HEK293 (cell line): Measurements from ENCODE around the gene MOB3C.

ENCODE experiments used
- KLF16 ChIP-seq: fragments of 450-650 bp; formaldehyde crosslinking; IDR thresholded peaks from 2 replicates; pipeline ENCODE4 v1.5.1; 2017; ENCODE audit warnings: missing biosample characterization, missing genetic modification characterization
- KLF9 ChIP-seq: fragments of 450-650 bp; formaldehyde crosslinking; IDR thresholded peaks from 2 replicates; pipeline ENCODE4 v1.5.1; 2016; ENCODE audit warnings: missing biosample characterization, missing genetic modification characterization, low read depth
- OVOL3 ChIP-seq: fragments of 450-650 bp; formaldehyde crosslinking; IDR thresholded peaks from 2 replicates; pipeline ENCODE4 v1.5.1; 2016; ENCODE audit warnings: missing biosample characterization, missing genetic modification characterization
- SALL2 ChIP-seq: fragments of 450-650 bp; formaldehyde crosslinking; IDR thresholded peaks from 2 replicates; pipeline ENCODE4 v1.5.0; 2017; ENCODE audit warnings: missing biosample characterization, mild to moderate bottlenecking, missing genetic modification characterization, borderline replicate concordance
- YY1 ChIP-seq: fragments of 450-650 bp; formaldehyde crosslinking; IDR thresholded peaks from 2 replicates; pipeline ENCODE4 v1.5.1; 2018; ENCODE audit warnings: missing biosample characterization, missing genetic modification characterization
- ZBTB17 ChIP-seq: fragments of 450-650 bp; formaldehyde crosslinking; IDR thresholded peaks from 2 replicates; pipeline ENCODE4 v1.5.1; 2016; ENCODE audit warnings: missing biosample characterization, missing genetic modification characterization
- ZNF146 ChIP-seq: fragments of 450-650 bp; formaldehyde crosslinking; IDR thresholded peaks from 2 replicates; pipeline ENCODE4 v1.5.1; 2016; ENCODE audit warnings: missing biosample characterization, missing genetic modification characterization
- ZNF19 ChIP-seq: fragments of 450-650 bp; formaldehyde crosslinking; IDR thresholded peaks from 2 replicates; pipeline ENCODE4; 2016; ENCODE audit warnings: missing biosample characterization, missing genetic modification characterization, low read depth
- ZNF626 ChIP-seq: fragments of 450-650 bp; sonication (Bioruptor Pico); formaldehyde crosslinking; IDR thresholded peaks from 2 replicates; pipeline ENCODE4 v1.5.1; 2018; ENCODE audit warnings: missing biosample characterization, missing genetic modification characterization, inconsistent platforms
- TF ChIP-seq, protein P1 (sequence below): fragments of 450-650 bp; formaldehyde crosslinking; IDR thresholded peaks from 2 replicates; pipeline ENCODE4 v1.5.1; 2016; ENCODE audit warnings: missing biosample characterization, missing genetic modification characterization
- TF ChIP-seq, protein P2 (sequence below): fragments of 450-650 bp; formaldehyde crosslinking; IDR thresholded peaks from 2 replicates; pipeline ENCODE4 v1.5.1; 2016; ENCODE audit warnings: missing biosample characterization, missing genetic modification characterization, borderline replicate concordance

DNA sequence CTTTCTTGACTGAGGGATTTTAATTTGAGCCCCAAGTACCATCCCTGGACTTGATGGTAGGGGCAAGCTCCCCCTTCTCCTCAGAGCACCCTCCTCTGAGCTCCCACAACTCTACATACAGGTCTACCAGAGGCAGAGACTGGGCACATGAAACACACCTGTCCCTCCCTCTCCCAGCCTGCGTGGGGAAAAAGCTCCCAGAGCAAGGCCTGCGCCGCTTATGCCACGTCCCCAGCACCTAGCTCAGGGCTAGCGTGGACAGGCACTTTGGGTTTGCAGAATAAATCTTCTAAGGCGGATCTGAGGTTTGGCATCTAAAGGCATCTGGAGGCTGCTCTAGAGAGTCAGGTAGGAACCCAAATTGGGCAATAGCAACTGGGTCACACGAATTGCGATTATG lies 57.6 kb downstream of the MOB3C start:
- TF ChIP-seq, protein P1, sequence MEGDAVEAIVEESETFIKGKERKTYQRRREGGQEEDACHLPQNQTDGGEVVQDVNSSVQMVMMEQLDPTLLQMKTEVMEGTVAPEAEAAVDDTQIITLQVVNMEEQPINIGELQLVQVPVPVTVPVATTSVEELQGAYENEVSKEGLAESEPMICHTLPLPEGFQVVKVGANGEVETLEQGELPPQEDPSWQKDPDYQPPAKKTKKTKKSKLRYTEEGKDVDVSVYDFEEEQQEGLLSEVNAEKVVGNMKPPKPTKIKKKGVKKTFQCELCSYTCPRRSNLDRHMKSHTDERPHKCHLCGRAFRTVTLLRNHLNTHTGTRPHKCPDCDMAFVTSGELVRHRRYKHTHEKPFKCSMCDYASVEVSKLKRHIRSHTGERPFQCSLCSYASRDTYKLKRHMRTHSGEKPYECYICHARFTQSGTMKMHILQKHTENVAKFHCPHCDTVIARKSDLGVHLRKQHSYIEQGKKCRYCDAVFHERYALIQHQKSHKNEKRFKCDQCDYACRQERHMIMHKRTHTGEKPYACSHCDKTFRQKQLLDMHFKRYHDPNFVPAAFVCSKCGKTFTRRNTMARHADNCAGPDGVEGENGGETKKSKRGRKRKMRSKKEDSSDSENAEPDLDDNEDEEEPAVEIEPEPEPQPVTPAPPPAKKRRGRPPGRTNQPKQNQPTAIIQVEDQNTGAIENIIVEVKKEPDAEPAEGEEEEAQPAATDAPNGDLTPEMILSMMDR (tag by site-specific recombination), result no peak
- no peak for TF ChIP-seq ZBTB17 (tag by site-specific recombination)
- TF ChIP-seq OVOL3 (tag by site-specific recombination), result no peak
- no peak for TF ChIP-seq ZNF626
- TF ChIP-seq, protein P2, sequence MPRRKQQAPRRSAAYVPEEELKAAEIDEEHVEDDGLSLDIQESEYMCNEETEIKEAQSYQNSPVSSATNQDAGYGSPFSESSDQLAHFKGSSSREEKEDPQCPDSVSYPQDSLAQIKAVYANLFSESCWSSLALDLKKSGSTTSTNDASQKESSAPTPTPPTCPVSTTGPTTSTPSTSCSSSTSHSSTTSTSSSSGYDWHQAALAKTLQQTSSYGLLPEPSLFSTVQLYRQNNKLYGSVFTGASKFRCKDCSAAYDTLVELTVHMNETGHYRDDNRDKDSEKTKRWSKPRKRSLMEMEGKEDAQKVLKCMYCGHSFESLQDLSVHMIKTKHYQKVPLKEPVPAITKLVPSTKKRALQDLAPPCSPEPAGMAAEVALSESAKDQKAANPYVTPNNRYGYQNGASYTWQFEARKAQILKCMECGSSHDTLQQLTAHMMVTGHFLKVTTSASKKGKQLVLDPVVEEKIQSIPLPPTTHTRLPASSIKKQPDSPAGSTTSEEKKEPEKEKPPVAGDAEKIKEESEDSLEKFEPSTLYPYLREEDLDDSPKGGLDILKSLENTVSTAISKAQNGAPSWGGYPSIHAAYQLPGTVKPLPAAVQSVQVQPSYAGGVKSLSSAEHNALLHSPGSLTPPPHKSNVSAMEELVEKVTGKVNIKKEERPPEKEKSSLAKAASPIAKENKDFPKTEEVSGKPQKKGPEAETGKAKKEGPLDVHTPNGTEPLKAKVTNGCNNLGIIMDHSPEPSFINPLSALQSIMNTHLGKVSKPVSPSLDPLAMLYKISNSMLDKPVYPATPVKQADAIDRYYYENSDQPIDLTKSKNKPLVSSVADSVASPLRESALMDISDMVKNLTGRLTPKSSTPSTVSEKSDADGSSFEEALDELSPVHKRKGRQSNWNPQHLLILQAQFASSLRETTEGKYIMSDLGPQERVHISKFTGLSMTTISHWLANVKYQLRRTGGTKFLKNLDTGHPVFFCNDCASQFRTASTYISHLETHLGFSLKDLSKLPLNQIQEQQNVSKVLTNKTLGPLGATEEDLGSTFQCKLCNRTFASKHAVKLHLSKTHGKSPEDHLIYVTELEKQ (tag by site-specific recombination), result no peak
- no peak for TF ChIP-seq ZNF146
- TF ChIP-seq YY1 (tag by site-specific recombination), result no peak
- no peak for TF ChIP-seq ZNF19 (tag by site-specific recombination)
- TF ChIP-seq KLF16, result no peak
- no peak for TF ChIP-seq SALL2 (tag by site-specific recombination)
- TF ChIP-seq KLF9 (tag by site-specific recombination), result no peak
